Right lobe of liver (tissue), 4 donors: ENCODE data around the gene SPOP.

Source experiments
- CTCF ChIP-seq, 4 donors: fragments of 200-600 bp in 3 of 4; fragments of 450-650 bp in 1 of 4; IDR thresholded peaks; one replicate each; pipeline versions ENCODE4 v1.5.1 to v1.8.0; 2016 to 2022; ENCODE audit warnings: antibody characterized with exemption in 4 of 4, mild to moderate bottlenecking in 2 of 4
- POLR2A ChIP-seq: fragments of 450-650 bp; IDR thresholded peaks from one replicate; pipeline ENCODE4 v1.6.1; 2017; ENCODE audit warnings: antibody characterized with exemption, mild to moderate bottlenecking
- donor health status: DM: no; HTN: no; CAD: no.
- donor health status: DM: no; HTN: no; CAD: no.
- donor health status: DM: no; HTN: yes; CAD: no.

GRCh38 chr17:49688848-49689247 is 11.0 kb upstream of the SPOP start:
- TF ChIP-seq CTCF (IDR thresholded peaks at IDR 0.05) (no peak), POLR2A (no peak)
